GM10266 (cell line): ENCODE data around the gene TMSB10.

Experiments
- DNase-seq: peaks from one replicate; pipeline ENCODE4 v3.0.0; 2012; ENCODE audit errors: extremely low spot score
- CTCF ChIP-seq: IDR thresholded peaks from 2 replicates; pipeline ENCODE4 v1.5.1; 2012; ENCODE audit warnings: mild to moderate bottlenecking, low read depth; ENCODE audit not compliant: control insufficient read depth, insufficient read depth; ENCODE audit errors: missing control alignments

TMSB10 gene

GRCh38 chr2:84925724-84926376 lies 20.4 kb downstream of the TMSB10 start:
- TF ChIP-seq CTCF: peak; percentile 99
- peak; percentile 74 for DNase-seq

- TF ChIP-seq CTCF: no peak
- no peak for DNase-seq
Observed at GRCh38 chr2:84927275-84927627, 21.8 kb downstream of the TMSB10 start.

GRCh38 chr2:84931384-84931821 lies 25.9 kb downstream of the TMSB10 start:
- TF ChIP-seq CTCF: no peak
- no peak for DNase-seq

GRCh38 chr2:84938194-84938879 lies 32.9 kb downstream of the TMSB10 start:
- TF ChIP-seq CTCF: no peak
- peak; percentile 42 for DNase-seq

GRCh38 chr2:84939426-84940087 lies 34.1 kb downstream of the TMSB10 start:
- peak; percentile 72 for DNase-seq
- TF ChIP-seq CTCF: peak; percentile 18

- TF ChIP-seq CTCF: no peak
- DNase-seq: no peak
Observed at GRCh38 chr2:84940088-84940470, 34.6 kb downstream of the TMSB10 start.

GRCh38 chr2:84940831-84941412 lies 35.5 kb downstream of the TMSB10 start:
- no peak for DNase-seq
- no peak for TF ChIP-seq CTCF
